Mammary epithelial cell (primary cell): Measurements from ENCODE around the gene ARMC9.

Experiments
- EZH2 ChIP-seq: IDR thresholded peaks from 2 replicates; pipeline ENCODE4 v1.6.1; 2012; ENCODE audit warnings: low read length, inconsistent platforms, borderline replicate concordance
- TF ChIP-seq, protein P1 (sequence below), 2 donors: IDR thresholded peaks in 1 of 2; conservative IDR thresholded peaks in 1 of 2; 2 replicates each; pipeline ENCODE4 v1.5.1; 2011 to 2012; ENCODE audit warnings: inconsistent platforms in 2 of 2, low read length in 2 of 2, mild to moderate bottlenecking in 2 of 2, control low read depth in 1 of 2, low read depth in 1 of 2; ENCODE audit not compliant: insufficient read depth in 1 of 2; ENCODE audit errors: extremely low read depth in 1 of 2

DNA sequence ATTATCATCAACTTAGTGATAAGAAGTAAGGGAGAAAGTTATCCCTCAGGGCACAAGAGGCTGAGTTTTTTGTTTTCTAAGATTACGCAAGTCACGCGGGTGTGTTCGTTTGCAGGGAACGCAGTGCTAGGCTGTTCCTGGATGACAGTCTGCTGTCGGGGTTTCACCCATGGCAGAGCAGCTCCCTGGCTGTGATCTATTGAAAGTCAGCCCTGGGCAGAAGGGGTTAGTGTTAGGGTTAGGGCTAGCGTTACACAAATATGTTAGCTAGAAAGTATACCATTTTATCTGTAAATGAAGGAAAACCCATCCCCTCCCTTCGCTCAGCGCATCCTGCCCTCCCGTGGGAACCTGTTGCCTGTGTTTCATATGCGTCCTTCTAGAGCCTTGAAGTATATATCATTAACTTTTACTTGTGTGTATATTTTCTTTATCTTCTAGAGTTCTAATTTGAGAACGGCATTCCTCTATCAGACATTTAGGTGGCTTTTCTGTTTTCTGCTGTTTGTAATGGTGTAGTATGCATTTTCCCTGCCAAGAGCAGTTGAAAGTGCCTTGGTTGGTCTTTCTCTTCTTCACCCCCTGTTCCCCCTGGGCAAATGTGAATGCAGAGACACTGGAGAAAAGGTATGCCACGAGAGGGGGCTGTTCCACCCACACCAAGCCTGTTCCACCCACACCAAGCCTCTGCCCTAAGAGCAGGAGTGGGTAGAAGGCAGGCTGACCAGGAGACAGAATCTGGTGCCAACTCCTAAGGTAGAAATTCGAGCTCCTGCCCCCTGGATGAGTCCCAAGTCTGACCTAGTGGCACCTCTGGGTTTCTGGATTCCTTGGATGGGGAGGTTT, 47.0 kb downstream of the ARMC9 start:
- TF ChIP-seq, protein P1, sequence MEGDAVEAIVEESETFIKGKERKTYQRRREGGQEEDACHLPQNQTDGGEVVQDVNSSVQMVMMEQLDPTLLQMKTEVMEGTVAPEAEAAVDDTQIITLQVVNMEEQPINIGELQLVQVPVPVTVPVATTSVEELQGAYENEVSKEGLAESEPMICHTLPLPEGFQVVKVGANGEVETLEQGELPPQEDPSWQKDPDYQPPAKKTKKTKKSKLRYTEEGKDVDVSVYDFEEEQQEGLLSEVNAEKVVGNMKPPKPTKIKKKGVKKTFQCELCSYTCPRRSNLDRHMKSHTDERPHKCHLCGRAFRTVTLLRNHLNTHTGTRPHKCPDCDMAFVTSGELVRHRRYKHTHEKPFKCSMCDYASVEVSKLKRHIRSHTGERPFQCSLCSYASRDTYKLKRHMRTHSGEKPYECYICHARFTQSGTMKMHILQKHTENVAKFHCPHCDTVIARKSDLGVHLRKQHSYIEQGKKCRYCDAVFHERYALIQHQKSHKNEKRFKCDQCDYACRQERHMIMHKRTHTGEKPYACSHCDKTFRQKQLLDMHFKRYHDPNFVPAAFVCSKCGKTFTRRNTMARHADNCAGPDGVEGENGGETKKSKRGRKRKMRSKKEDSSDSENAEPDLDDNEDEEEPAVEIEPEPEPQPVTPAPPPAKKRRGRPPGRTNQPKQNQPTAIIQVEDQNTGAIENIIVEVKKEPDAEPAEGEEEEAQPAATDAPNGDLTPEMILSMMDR (conservative IDR thresholded peaks at IDR 0.05 in 1 of 2, IDR thresholded peaks at IDR 0.05 in 1 of 2; ENCODE audit: extremely low read depth in 1 of 2, insufficient read depth in 1 of 2, low read depth in 1 of 2, low read length in 2 of 2): peak in 1 of 2 donors; percentile 42
- no peak for TF ChIP-seq EZH2
